ENCODE results near the gene DCAF12.
"Not testable (repeated sequence)": the region's sequence is repeated elsewhere in the genome, so short reads cannot be mapped to it uniquely, and the experiment has no call there.

Gene DCAF12

DNA sequence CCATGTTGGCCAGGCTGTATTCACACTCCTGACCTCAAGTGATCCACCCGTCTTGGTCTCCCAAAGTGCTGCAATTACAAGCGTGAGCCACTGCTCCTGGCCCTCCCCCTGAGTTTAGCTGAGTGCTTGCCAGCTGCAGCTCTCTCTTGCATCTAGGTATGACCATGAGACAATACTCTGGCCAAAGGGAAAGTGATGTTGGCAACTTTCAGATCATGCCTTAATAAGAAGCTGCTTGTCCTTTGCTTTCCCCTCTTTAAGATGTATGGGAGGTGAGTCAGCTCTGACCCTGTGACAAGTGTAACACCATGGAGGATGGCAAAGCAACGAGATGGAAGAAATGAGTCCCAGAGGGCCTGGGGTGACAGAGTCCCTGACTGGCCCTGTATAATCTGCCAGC, 18.7 kb upstream of the DCAF12 start:
- FAIRE-seq, result no peak
- DNase-seq (ENCODE audit: insufficient read length), result no peak
- TF ChIP-seq TAF1 (IDR thresholded peaks at IDR 0.05; ENCODE audit: borderline replicate concordance, low read depth, low read length), result no peak
- TF ChIP-seq POLR2A (IDR thresholded peaks at IDR 0.05; ENCODE audit: low read depth, low read length), result no peak
- TF ChIP-seq POLR2AphosphoS5 (IDR thresholded peaks at IDR 0.05; ENCODE audit: low read depth, low read length), result no peak

- no peak for DNase-seq (ENCODE audit: insufficient read length)
- no peak for TF ChIP-seq POLR2A (IDR thresholded peaks at IDR 0.05; ENCODE audit: low read depth, low read length)
- no peak for TF ChIP-seq POLR2AphosphoS5 (IDR thresholded peaks at IDR 0.05; ENCODE audit: low read depth, low read length)
- no peak for FAIRE-seq
Observed at GRCh38 chr9:34143116-34143515, 16.6 kb upstream of the DCAF12 start.

- FAIRE-seq (no peak), DNase-seq (ENCODE audit: insufficient read length) (no peak)
- TF ChIP-seq TAF1 (IDR thresholded peaks at IDR 0.05; ENCODE audit: borderline replicate concordance, low read depth, low read length) (no peak), POLR2A (IDR thresholded peaks at IDR 0.05; ENCODE audit: low read depth, low read length) (no peak), POLR2AphosphoS5 (IDR thresholded peaks at IDR 0.05; ENCODE audit: low read depth, low read length) (no peak)
Observed at GRCh38 chr9:34140853-34141252, 14.4 kb upstream of the DCAF12 start.

DNA sequence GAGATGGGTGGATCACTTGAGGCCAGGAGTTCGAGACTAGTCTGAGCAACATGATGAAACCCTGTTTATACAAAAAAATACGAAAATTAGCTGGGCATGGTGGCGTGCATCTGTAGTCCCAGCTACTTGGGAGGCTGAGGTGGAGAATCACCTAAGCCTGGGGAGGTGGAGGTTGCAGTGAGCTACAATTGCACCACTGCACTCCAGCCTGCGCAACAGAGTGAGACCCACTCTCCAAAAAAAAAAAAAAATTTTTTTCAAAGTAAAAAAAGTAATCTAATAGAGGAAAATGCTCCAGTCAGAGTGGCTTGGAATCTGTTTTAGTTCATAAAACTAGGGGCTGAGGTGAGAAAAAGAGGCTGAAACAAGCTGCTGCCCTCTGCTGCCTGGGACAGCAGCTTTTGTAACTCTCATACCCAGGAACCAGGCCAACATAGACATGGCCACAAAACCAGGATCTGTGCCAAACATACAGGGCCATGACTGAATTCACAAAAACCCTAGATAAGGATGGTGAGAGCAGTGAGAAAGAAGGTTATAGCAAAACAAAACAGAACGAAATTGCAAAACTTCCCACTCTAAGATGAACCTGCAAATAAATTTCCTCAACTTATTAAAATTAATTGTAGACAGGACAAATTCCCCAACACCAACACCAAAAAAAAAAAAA, 13.1 kb upstream of the DCAF12 start:
- FAIRE-seq (no peak), DNase-seq (ENCODE audit: insufficient read length) (no peak)
- TF ChIP-seq TAF1 (IDR thresholded peaks at IDR 0.05; ENCODE audit: borderline replicate concordance, low read depth, low read length), result no peak
- no peak for TF ChIP-seq POLR2A (IDR thresholded peaks at IDR 0.05; ENCODE audit: low read depth, low read length)
- no peak for TF ChIP-seq POLR2AphosphoS5 (IDR thresholded peaks at IDR 0.05; ENCODE audit: low read depth, low read length)

DNA sequence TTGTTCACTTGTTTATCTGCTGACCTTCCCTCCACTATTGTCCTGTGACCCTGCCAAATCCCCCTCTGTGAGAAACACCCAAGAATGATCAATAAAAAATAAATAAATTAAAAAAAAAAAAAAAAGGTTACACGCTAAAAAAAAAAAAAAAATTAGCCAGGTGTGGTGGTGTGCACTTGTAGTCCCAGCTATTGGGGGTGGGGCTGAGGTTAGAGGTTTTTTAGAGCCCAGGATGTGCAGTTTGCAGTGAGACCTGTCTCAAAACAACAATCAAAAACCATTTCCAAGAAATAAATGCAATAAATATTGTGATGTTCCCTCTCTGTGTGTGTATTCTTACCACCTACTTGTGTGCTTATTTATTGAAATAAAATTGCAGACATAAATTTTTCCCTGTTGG, 12.1 kb upstream of the DCAF12 start:
- DNase-seq (ENCODE audit: insufficient read length); FAIRE-seq: not testable (repeated sequence)

DNA sequence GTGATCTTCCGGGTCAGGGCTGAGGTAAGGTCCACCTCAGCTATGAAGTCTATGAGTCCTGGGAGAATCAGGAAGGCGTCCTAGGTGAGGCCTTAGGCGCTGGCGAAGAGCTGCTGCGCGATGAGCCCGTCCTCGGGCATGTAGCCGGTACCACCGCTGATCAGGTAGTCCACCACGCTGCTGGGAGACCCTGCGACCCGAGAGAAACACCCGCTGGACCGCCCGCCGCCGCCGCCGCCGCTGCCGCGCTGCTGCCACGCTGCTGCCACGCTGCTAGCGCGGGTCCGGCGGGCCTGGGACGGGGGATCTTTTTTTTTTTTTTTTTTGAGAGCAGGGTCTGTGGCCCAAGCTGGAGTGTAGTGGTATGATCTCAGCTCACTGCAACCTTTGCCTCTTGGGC, 8.0 kb upstream of the DCAF12 start:
- DNase-seq (ENCODE audit: insufficient read length) (no peak), FAIRE-seq (no peak)
- TF ChIP-seq TAF1 (IDR thresholded peaks at IDR 0.05; ENCODE audit: borderline replicate concordance, low read depth, low read length) (no peak), POLR2A (IDR thresholded peaks at IDR 0.05; ENCODE audit: low read depth, low read length) (no peak), POLR2AphosphoS5 (IDR thresholded peaks at IDR 0.05; ENCODE audit: low read depth, low read length) (no peak)

DNA sequence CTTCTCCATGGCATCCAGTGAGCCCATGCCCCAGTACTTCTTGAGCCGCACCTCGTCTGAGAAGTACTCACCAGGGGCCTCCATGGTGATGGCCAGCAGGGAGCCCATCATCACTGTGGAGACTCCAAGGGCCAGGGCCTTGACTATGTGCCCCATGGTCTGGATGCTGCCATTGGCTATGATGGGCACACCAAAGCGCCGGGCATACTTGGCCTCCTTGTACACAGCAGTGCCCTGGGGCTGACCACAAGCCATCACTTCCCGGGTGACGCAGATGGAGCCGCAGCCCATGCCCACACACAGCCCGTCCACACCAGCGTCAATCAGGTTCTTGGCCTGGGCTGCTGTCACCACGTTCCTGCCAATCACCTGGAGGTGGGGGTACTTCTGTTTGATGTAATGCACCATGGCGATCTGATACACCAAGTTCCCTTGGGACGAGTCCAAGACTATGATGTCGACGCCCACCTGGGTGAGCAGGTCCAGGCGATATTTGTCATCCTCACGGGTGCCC, 7.0 kb upstream of the DCAF12 start:
- TF ChIP-seq TAF1 (IDR thresholded peaks at IDR 0.05; ENCODE audit: borderline replicate concordance, low read depth, low read length), result no peak
- FAIRE-seq (no peak), DNase-seq (ENCODE audit: insufficient read length) (no peak)

- peak; percentile 38 for FAIRE-seq
Observed at GRCh38 chr9:34131571-34131970, 5.1 kb upstream of the DCAF12 start.

DNA sequence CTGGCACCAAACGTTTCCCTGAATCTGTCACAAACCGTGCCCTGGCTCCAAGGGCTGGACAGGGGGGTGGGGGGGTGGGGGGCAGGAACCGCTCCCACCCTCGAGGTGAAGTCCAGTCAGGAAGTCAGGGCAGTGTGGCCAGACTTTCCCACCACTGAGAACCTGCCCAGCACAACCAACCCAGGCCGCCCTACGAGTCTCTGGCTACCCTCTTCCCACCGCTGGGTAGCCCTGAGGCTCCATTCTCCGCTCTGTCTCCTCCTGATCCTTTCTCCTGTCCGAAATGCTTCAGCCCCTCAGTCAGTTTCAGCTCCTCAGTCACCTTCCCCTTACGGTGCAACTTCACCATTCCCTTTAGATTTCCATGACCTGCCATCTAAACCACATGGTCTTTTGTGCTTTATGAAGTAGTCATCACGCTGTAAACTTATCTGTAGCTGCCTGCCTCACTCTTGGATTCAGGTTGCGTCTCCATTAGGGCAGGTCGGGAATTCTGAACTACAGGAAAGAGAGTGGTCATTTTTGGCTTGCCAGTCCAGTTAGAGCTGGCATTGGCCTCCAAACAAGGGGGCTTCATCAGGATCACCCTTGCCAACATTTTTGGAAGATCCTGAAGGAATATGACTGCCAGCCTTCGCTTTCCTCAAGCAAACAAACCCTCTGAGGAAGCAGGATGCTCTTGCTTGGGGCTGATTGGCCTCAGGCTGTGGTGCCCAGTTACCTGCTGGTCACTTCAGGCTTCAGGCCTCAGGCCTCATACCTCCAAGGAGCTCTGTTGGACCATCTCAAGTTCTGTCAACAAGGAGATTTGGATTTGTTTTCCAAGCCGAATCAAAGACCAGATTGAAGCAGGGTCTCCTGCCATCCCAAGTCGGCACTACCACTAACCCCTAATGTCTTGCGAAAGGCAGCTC, 794 bp upstream of the DCAF12 start:
- FAIRE-seq, result peak; percentile 76
- TF ChIP-seq POLR2AphosphoS5 (IDR thresholded peaks at IDR 0.05; ENCODE audit: low read depth, low read length), result no peak
- TF ChIP-seq POLR2A (IDR thresholded peaks at IDR 0.05; ENCODE audit: low read depth, low read length), result no peak
- TF ChIP-seq TAF1 (IDR thresholded peaks at IDR 0.05; ENCODE audit: borderline replicate concordance, low read depth, low read length), result no peak
- DNase-seq (ENCODE audit: insufficient read length), result no peak

More at GRCh38 chr9:34131571-34131970, 5.1 kb upstream of the DCAF12 start:
- DNase-seq (ENCODE audit: insufficient read length), result no peak
- TF ChIP-seq TAF1 (IDR thresholded peaks at IDR 0.05; ENCODE audit: borderline replicate concordance, low read depth, low read length) (no peak), POLR2A (IDR thresholded peaks at IDR 0.05; ENCODE audit: low read depth, low read length) (no peak), POLR2AphosphoS5 (IDR thresholded peaks at IDR 0.05; ENCODE audit: low read depth, low read length) (no peak)

DNA sequence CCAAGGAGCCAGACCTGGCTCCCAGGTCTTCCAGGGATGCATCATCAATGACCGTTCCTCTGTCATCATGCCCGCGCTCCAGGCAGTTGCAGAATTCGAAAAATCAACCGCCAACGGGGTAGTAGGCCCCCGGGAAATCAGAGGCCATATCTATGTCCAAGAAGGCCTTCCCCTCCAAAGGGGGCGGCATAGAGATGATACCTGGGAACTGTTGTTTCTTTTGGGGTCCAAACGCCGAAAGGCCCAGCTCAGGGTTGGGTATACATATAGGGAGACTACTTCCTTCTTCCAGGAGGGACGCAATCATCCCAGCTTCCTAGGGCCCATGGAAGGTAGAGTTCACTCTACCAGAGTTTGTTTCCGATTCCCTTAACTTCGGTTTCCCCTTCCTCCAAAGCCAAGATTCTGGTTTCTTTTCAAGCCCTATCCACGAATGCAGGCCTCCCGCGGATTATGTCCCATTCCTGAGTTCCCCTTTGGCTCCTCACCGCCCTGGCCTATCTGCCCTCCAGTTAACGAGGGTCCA, 754 bp downstream of the DCAF12 start:
- FAIRE-seq (no peak), DNase-seq (ENCODE audit: insufficient read length) (no peak)
- TF ChIP-seq POLR2AphosphoS5 (IDR thresholded peaks at IDR 0.05; ENCODE audit: low read depth, low read length) (no peak), POLR2A (IDR thresholded peaks at IDR 0.05; ENCODE audit: low read depth, low read length) (no peak), TAF1 (IDR thresholded peaks at IDR 0.05; ENCODE audit: borderline replicate concordance, low read depth, low read length) (no peak)

GRCh38 chr9:34124926-34125325, 1.6 kb downstream of the DCAF12 start:
- TF ChIP-seq POLR2A (IDR thresholded peaks at IDR 0.05; ENCODE audit: low read depth, low read length) (no peak), POLR2AphosphoS5 (IDR thresholded peaks at IDR 0.05; ENCODE audit: low read depth, low read length) (no peak), TAF1 (IDR thresholded peaks at IDR 0.05; ENCODE audit: borderline replicate concordance, low read depth, low read length) (no peak)
- FAIRE-seq (peak; percentile 46), DNase-seq (ENCODE audit: insufficient read length) (no peak)

DNA sequence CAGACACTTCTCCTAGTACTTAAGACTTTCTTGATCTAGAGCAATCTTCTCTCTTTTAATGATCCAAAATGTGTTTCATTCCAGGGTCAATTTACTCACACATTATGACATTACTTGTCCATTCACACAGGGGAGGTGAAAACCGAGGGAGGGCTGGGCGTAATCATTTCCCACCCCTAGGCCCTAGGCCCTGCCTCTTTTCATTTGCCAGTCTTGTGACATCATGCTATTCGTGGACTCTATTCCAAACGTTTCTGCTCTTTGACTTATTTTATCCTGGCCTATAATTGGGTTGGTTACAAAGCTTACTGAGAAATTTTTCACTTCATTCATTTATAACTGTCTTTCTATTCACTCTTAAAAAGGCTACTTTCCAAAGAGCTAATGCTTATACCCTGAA, 2.4 kb downstream of the DCAF12 start:
- TF ChIP-seq POLR2AphosphoS5 (IDR thresholded peaks at IDR 0.05; ENCODE audit: low read depth, low read length), result no peak
- TF ChIP-seq TAF1 (IDR thresholded peaks at IDR 0.05; ENCODE audit: borderline replicate concordance, low read depth, low read length), result no peak
- no peak for TF ChIP-seq POLR2A (IDR thresholded peaks at IDR 0.05; ENCODE audit: low read depth, low read length)
- FAIRE-seq (no peak), DNase-seq (ENCODE audit: insufficient read length) (no peak)
